AG09319 (cell line): Measurements from ENCODE around the gene DARS1.

Experiments
- DNase-seq: peaks from one replicate; pipeline ENCODE4 v3.0.0-alpha.2; 2010; ENCODE audit warnings: low read depth; ENCODE audit errors: extremely low read depth
- CTCF ChIP-seq: IDR thresholded peaks from 2 replicates; pipeline ENCODE4 v1.5.1; 2011; ENCODE audit warnings: low read depth, mild to moderate bottlenecking, inconsistent platforms, low read length, moderate library complexity

DARS1 gene

GRCh38 chr2:135985826-135986393, 484 bp upstream of the DARS1 start:
- TF ChIP-seq CTCF, result no peak
- DNase-seq, result no peak

GRCh38 chr2:135984199-135985017, 1.0 kb downstream of the DARS1 start:
- DNase-seq, result no peak
- TF ChIP-seq CTCF, result no peak

- DNase-seq, result no peak
- TF ChIP-seq CTCF, result no peak
Measured at GRCh38 chr2:135980434-135981079, 4.9 kb downstream of the DARS1 start.

- no peak for TF ChIP-seq CTCF
Measured at GRCh38 chr2:135975702-135976101, 9.7 kb downstream of the DARS1 start.

GRCh38 chr2:135974036-135974435, 11.4 kb downstream of the DARS1 start:
- no peak for TF ChIP-seq CTCF

More at GRCh38 chr2:135975702-135976101, 9.7 kb downstream of the DARS1 start:
- no peak for DNase-seq

GRCh38 chr2:135969655-135970387, 15.6 kb downstream of the DARS1 start:
- TF ChIP-seq CTCF, result no peak
- no peak for DNase-seq

More at GRCh38 chr2:135974036-135974435, 11.4 kb downstream of the DARS1 start:
- no peak for DNase-seq
